H1 (cell line): ENCODE results near the gene FIGNL2. TPM values are rescaled to one million over a fixed set of nuclear protein-coding genes. Genes with fewer than 3 reads are reported as not detected.

Source experiments
- BCL11A ChIP-seq, 2 experiments: IDR thresholded peaks; one replicate each; pipeline ENCODE4 v1.6.1; 2011; ENCODE audit warnings: low read depth in 2 of 2, low read length in 2 of 2, mild to moderate bottlenecking in 2 of 2
- GABPA ChIP-seq: IDR thresholded peaks from 2 replicates; pipeline ENCODE4 v1.6.1; 2011; ENCODE audit warnings: mild to moderate bottlenecking, low read length, moderate library complexity, borderline replicate concordance; ENCODE audit not compliant: insufficient read depth
- GTF2F1 ChIP-seq: IDR thresholded peaks from 2 replicates; pipeline ENCODE4 v1.6.1; 2012; ENCODE audit warnings: low read depth, low read length, improper control_type of control experiment, borderline replicate concordance
- JUND ChIP-seq: IDR thresholded peaks from 2 replicates; pipeline ENCODE4 v1.6.1; 2011; ENCODE audit warnings: mild to moderate bottlenecking, improper control_type of control experiment, low read length
- NANOG ChIP-seq: IDR thresholded peaks from 2 replicates; pipeline ENCODE4 v1.6.1; 2011; ENCODE audit warnings: low read length, low read depth, mild to moderate bottlenecking, inconsistent platforms; ENCODE audit not compliant: insufficient read depth, poor library complexity, severe bottlenecking
- RNF2 ChIP-seq: fragments of 200-900, 300-1000 bp; sonication (generic); IDR thresholded peaks from 2 replicates; pipeline ENCODE4 v1.7.1; 2016; ENCODE audit warnings: borderline replicate concordance, low read depth, mild to moderate bottlenecking, antibody characterized with exemption, low read length; ENCODE audit not compliant: poor library complexity, severe bottlenecking; ENCODE audit errors: missing control alignments
- SAP30 ChIP-seq: fragments of 300-600 bp; sonication (generic); IDR thresholded peaks from 2 replicates; pipeline ENCODE4 v1.7.1; 2012; ENCODE audit warnings: low read length, moderate library complexity, mild to moderate bottlenecking, inconsistent platforms; ENCODE audit not compliant: insufficient read depth, insufficient replicate concordance
- TEAD4 ChIP-seq: IDR thresholded peaks from 2 replicates; pipeline ENCODE4 v1.6.1; 2012; ENCODE audit warnings: low read depth, low read length, inconsistent platforms, mixed read lengths
- polyA plus RNA-seq, 7 experiments: library from polyadenylated mRNA; depleted of rRNA in 3 of 7; stranded (reverse) in 5 of 7; unstranded in 2 of 7; fragments of >200 nt in 5 of 7; fragments of 200-250 nt in 2 of 7; gene quantifications; 1 replicate in 5 of 7; 2 replicates in 1 of 7; 4 replicates in 1 of 7; pipeline versions ENCODE4 v1.2.1 to v1.2.3, GENCODE V29; 2011 to 2013; ENCODE audit warnings: missing spikeins in 2 of 7, mixed read lengths in 2 of 7
- total RNA-seq: library from RNA; stranded (reverse); fragmentation: NEBNext Ultra II Directional; extraction: Animal tissue kit (Norgen Biotek cat#: 25700); gene quantifications from 2 replicates; pipeline ENCODE4 v1.2.1, GENCODE V29; 2021
- TF ChIP-seq, protein P1 (sequence below): fragments of 300-600 bp; sonication (generic); IDR thresholded peaks from 2 replicates; pipeline ENCODE4 v1.7.1; 2012; ENCODE audit warnings: low read length, moderate library complexity, mild to moderate bottlenecking, inconsistent platforms; ENCODE audit not compliant: insufficient replicate concordance

FIGNL2 gene
- total and polyA plus RNA-seq, 2 of the 8 experiments (the other 6 are each of a cell fraction or from before 2014, with no cell fraction given): 6.5 to 7.1 TPM

- TF ChIP-seq, protein P1, sequence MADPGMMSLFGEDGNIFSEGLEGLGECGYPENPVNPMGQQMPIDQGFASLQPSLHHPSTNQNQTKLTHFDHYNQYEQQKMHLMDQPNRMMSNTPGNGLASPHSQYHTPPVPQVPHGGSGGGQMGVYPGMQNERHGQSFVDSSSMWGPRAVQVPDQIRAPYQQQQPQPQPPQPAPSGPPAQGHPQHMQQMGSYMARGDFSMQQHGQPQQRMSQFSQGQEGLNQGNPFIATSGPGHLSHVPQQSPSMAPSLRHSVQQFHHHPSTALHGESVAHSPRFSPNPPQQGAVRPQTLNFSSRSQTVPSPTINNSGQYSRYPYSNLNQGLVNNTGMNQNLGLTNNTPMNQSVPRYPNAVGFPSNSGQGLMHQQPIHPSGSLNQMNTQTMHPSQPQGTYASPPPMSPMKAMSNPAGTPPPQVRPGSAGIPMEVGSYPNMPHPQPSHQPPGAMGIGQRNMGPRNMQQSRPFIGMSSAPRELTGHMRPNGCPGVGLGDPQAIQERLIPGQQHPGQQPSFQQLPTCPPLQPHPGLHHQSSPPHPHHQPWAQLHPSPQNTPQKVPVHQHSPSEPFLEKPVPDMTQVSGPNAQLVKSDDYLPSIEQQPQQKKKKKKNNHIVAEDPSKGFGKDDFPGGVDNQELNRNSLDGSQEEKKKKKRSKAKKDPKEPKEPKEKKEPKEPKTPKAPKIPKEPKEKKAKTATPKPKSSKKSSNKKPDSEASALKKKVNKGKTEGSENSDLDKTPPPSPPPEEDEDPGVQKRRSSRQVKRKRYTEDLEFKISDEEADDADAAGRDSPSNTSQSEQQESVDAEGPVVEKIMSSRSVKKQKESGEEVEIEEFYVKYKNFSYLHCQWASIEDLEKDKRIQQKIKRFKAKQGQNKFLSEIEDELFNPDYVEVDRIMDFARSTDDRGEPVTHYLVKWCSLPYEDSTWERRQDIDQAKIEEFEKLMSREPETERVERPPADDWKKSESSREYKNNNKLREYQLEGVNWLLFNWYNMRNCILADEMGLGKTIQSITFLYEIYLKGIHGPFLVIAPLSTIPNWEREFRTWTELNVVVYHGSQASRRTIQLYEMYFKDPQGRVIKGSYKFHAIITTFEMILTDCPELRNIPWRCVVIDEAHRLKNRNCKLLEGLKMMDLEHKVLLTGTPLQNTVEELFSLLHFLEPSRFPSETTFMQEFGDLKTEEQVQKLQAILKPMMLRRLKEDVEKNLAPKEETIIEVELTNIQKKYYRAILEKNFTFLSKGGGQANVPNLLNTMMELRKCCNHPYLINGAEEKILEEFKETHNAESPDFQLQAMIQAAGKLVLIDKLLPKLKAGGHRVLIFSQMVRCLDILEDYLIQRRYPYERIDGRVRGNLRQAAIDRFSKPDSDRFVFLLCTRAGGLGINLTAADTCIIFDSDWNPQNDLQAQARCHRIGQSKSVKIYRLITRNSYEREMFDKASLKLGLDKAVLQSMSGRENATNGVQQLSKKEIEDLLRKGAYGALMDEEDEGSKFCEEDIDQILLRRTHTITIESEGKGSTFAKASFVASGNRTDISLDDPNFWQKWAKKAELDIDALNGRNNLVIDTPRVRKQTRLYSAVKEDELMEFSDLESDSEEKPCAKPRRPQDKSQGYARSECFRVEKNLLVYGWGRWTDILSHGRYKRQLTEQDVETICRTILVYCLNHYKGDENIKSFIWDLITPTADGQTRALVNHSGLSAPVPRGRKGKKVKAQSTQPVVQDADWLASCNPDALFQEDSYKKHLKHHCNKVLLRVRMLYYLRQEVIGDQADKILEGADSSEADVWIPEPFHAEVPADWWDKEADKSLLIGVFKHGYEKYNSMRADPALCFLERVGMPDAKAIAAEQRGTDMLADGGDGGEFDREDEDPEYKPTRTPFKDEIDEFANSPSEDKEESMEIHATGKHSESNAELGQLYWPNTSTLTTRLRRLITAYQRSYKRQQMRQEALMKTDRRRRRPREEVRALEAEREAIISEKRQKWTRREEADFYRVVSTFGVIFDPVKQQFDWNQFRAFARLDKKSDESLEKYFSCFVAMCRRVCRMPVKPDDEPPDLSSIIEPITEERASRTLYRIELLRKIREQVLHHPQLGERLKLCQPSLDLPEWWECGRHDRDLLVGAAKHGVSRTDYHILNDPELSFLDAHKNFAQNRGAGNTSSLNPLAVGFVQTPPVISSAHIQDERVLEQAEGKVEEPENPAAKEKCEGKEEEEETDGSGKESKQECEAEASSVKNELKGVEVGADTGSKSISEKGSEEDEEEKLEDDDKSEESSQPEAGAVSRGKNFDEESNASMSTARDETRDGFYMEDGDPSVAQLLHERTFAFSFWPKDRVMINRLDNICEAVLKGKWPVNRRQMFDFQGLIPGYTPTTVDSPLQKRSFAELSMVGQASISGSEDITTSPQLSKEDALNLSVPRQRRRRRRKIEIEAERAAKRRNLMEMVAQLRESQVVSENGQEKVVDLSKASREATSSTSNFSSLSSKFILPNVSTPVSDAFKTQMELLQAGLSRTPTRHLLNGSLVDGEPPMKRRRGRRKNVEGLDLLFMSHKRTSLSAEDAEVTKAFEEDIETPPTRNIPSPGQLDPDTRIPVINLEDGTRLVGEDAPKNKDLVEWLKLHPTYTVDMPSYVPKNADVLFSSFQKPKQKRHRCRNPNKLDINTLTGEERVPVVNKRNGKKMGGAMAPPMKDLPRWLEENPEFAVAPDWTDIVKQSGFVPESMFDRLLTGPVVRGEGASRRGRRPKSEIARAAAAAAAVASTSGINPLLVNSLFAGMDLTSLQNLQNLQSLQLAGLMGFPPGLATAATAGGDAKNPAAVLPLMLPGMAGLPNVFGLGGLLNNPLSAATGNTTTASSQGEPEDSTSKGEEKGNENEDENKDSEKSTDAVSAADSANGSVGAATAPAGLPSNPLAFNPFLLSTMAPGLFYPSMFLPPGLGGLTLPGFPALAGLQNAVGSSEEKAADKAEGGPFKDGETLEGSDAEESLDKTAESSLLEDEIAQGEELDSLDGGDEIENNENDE: no peak
- no peak for TF ChIP-seq GTF2F1
- no peak for TF ChIP-seq RNF2
- no peak for TF ChIP-seq GABPA
- TF ChIP-seq NANOG: no peak
- TF ChIP-seq SAP30: no peak
- TF ChIP-seq TEAD4: no peak
- TF ChIP-seq JUND: no peak
- TF ChIP-seq BCL11A (IDR thresholded peaks at IDR 0.05; ENCODE audit: low read depth in 2 of 2, low read length in 2 of 2): no peak
Measured at GRCh38 chr12:51893786-51894185, 45.3 kb upstream of the FIGNL2 start (continued).
